Stimulated activated CD4-positive, alpha-beta T cell treated with anti-CD3 and anti-CD28 coated beads, Interleukin-4, amount 100 ng/mL, for 1 hour (primary cell): ENCODE measurements around the gene CUL1.

Experiments used
- DNase-seq: peaks from one replicate; pipeline ENCODE4 v3.0.0-alpha.2; 2020

Gene CUL1

GRCh38 chr7:148698397-148699023 lies at the start of gene CUL1:
Gene CUL1 (plus strand): TSS chr7:148698903. CDS start chr7:148730123, 31,220 bp downstream.
- DNase-seq: peak; percentile 85

- no peak for DNase-seq
These were observed 48.4 kb upstream of the CUL1 start for GRCh38 chr7:148650232-148650858.

GRCh38 chr7:148652773-148653172 lies 45.9 kb upstream of the CUL1 start:
- DNase-seq: no peak

GRCh38 chr7:148657929-148658328 lies 40.8 kb upstream of the CUL1 start:
- DNase-seq: no peak

- DNase-seq: no peak
These were observed 37.2 kb upstream of the CUL1 start for GRCh38 chr7:148661471-148661870.

- no peak for DNase-seq
These were observed 36.1 kb upstream of the CUL1 start for GRCh38 chr7:148662646-148663045.

GRCh38 chr7:148664324-148664723 lies 34.4 kb upstream of the CUL1 start:
- DNase-seq: no peak

- no peak for DNase-seq
These were observed 33.5 kb upstream of the CUL1 start for GRCh38 chr7:148665221-148665620.

GRCh38 chr7:148669927-148670326 lies 28.8 kb upstream of the CUL1 start:
- DNase-seq: no peak

GRCh38 chr7:148670374-148670773 lies 28.3 kb upstream of the CUL1 start:
- no peak for DNase-seq

GRCh38 chr7:148670807-148671206 lies 27.9 kb upstream of the CUL1 start:
- no peak for DNase-seq

- DNase-seq: no peak
These were observed 26.7 kb upstream of the CUL1 start for GRCh38 chr7:148672041-148672440.

- DNase-seq: no peak
These were observed 24.0 kb upstream of the CUL1 start for GRCh38 chr7:148674689-148675088.

GRCh38 chr7:148676291-148676690 lies 22.4 kb upstream of the CUL1 start:
- DNase-seq: no peak

GRCh38 chr7:148681821-148682220 lies 16.9 kb upstream of the CUL1 start:
- no peak for DNase-seq

GRCh38 chr7:148684289-148684830 lies 14.3 kb upstream of the CUL1 start:
- DNase-seq: no peak

- DNase-seq: no peak
These were observed 12.3 kb upstream of the CUL1 start for GRCh38 chr7:148686312-148686937.

GRCh38 chr7:148687555-148687954 lies 11.1 kb upstream of the CUL1 start:
- DNase-seq: no peak

GRCh38 chr7:148688526-148688925 lies 10.2 kb upstream of the CUL1 start:
- no peak for DNase-seq

GRCh38 chr7:148693651-148694050 lies 5.1 kb upstream of the CUL1 start:
- no peak for DNase-seq

GRCh38 chr7:148694631-148695030 lies 4.1 kb upstream of the CUL1 start:
- DNase-seq: no peak

- no peak for DNase-seq
These were observed 2.8 kb upstream of the CUL1 start for GRCh38 chr7:148695953-148696352.

- no peak for DNase-seq
These were observed 1.9 kb upstream of the CUL1 start for GRCh38 chr7:148696787-148697186.
